Measurements from ENCODE around the gene CTNNA1. TPM values are rescaled to one million over a fixed set of nuclear protein-coding genes. Genes with fewer than 3 reads are reported as not detected.

CTNNA1 gene
- total RNA-seq, 2 donors from 2014 or later = 247 to 288 TPM

DNA sequence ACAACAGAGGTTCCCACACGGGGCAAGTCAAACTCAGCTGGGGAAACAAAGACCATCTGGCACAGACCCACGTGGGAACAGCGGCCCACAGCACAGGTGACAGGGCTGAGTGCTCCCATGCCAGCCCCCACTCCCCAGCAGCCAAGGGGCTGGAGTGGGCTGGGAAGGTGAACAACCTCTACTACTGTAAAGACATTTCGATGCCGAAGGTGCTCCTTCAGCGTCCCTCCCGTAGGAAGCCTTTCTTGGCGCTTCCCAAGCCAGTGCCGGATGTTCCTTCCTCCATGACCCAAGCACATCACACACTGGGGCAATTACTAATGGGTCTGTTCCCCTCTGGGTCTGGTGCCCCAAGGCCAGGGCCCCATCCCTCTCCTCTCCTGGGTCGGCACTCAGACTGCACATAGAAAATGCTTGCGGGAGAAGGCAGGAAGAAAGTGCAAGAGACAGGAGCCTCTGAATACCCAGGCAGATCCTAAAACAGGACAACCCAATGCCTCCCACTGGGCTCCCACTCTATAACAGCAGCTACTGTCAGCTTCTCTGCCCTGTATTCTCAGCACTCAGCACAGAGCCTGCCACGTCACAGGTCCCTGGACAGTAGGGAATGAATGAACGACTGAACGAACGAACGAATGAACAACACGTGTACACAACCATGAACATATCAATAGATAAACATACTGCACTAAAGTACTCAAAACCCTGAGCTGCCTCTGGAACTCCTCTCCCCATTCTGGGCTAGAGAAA lies 198.9 kb downstream of the CTNNA1 start:
- no peak overlapping the region for H3K4me3 ChIP-seq
- H3K36me3 ChIP-seq = peaks cover 7% of the 10 kb centered on the region
- DNase-seq (ENCODE audit: low spot score) = no peak
- no peaks in the 10 kb centered on the region for H3K9me3 ChIP-seq
- no peaks in the 10 kb centered on the region for H3K27me3 ChIP-seq
- H3K27ac ChIP-seq = peak overlapping the region; percentile 85 to 94
- peaks cover 0 to 88% of the 10 kb centered on the region in 2 donors for H3K4me1 ChIP-seq
- no peak for TF ChIP-seq CTCF (IDR thresholded peaks at IDR 0.05)

- TF ChIP-seq CTCF (IDR thresholded peaks at IDR 0.05) = no peak
- Histone ChIP-seq H3K4me3 (peak overlapping the region in 1 of 2 donors; percentile 3), H3K36me3 (peaks cover under 1% of the 10 kb centered on the region), H3K27me3 (no peaks in the 10 kb centered on the region), H3K27ac (peak overlapping the region; percentile 85 to 94), H3K4me1 (peaks cover 0 to 80% of the 10 kb centered on the region in 2 donors), H3K9me3 (no peaks in the 10 kb centered on the region)
- no peak for DNase-seq (ENCODE audit: low spot score)
These were observed 199.7 kb downstream of the CTNNA1 start for GRCh38 chr5:138952962-138953361.

DNA sequence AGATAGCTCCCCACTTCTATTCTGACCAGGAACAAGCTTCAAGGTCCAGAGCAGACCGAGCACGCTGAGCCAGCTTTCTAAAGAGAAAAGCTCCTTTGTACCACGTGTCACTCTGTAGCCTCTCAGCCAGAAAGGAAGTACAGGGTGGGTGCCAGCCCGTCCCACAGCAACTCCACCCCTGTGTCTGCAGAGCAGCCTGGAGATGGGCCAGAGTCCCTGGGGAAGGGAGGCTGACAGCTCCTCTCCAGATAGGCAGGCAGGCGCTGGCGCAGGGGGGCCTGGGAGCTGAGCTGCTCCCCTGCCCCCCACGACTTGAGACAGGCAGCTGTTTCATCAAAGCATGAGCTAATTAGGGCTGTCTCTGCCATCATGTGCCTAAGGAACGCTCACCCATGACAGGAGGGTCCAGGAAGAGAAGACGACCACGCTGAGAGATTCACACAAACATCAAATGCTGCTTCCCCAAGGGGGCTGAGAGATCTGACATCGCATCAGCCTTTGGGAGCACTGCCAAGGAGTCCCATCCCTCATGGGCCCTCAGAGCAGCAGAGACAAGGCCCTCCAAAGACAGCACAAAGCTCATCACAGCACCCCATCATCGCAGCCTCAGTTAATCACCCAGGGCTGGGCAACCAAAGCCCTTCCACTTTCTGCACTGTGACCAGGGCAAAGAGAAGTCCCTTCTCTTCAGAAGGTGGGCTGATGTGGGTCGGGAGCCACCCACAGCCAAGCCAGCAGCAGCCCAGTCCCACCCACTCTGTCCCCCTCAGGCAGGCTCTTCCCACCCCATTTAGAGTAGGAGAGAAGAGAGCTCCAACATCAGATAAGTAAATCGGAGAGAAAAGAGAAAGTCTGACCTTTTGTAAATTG lies 200.4 kb downstream of the CTNNA1 start:
- Histone ChIP-seq H3K4me1 (peaks cover 0 to 74% of the 10 kb centered on the region in 2 donors), H3K4me3 (peak overlapping the region in 1 of 2 donors; percentile 3)
- DNase-seq (ENCODE audit: low spot score) = peak; percentile 90

DNA sequence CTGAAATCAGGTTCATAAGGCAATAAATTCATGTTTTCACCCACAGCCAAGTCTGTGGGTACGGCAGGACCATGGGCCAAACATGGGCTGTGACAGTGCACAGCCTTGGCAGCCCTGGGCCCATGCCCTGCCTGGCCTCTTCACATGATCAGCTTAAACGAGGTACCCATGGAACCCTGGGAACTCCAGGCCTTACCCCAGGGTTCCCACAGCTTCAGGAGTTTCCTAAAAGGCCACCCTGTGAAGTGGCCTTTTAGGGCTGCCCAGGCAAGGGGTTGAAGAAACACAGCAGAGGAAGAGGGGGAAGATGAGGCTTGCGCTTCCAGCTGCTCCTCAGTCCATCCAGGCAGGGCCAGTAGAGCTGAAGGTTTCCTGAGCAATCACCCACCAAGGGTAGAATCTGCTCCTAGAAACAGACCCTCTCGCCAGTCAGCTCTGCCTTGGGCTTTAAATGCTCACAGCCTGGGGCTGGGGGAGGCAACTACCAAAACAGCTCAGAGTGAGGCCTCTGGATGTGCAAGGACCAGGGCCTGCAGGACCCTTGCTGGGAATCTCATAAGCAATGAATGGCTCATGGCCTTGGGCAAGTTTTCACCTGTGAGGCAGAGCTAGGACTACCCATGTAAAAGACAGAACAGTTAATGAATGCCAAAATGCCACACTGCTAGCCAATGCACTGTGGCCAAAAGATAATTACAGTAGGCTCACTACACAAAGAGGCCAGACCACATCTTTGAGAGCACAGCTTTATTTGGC lies 201.2 kb downstream of the CTNNA1 start:
- TF ChIP-seq CTCF (IDR thresholded peaks at IDR 0.05) = no peak
- H3K27ac ChIP-seq = peak overlapping the region; percentile 85 to 94
- H3K4me1 ChIP-seq = peaks cover 0 to 66% of the 10 kb centered on the region in 2 donors
- DNase-seq (ENCODE audit: low spot score) = no peak
- no peaks in the 10 kb centered on the region for H3K9me3 ChIP-seq
- no peaks in the 10 kb centered on the region for H3K27me3 ChIP-seq
- H3K36me3 ChIP-seq = no peaks in the 10 kb centered on the region
- no peak overlapping the region for H3K4me3 ChIP-seq

More for the DNA sequence above, 200.4 kb downstream of the CTNNA1 start:
- Histone ChIP-seq H3K36me3 (no peaks in the 10 kb centered on the region), H3K9me3 (no peaks in the 10 kb centered on the region), H3K27ac (peak overlapping the region; percentile 85 to 94), H3K27me3 (no peaks in the 10 kb centered on the region)
- no peak for TF ChIP-seq CTCF (IDR thresholded peaks at IDR 0.05)

- TF ChIP-seq CTCF (IDR thresholded peaks at IDR 0.05) = no peak
- Histone ChIP-seq H3K27ac (peak overlapping the region; percentile 85 to 94), H3K36me3 (no peaks in the 10 kb centered on the region), H3K4me3 (no peak overlapping the region), H3K9me3 (no peaks in the 10 kb centered on the region), H3K4me1 (peaks cover 0 to 60% of the 10 kb centered on the region in 2 donors), H3K27me3 (no peaks in the 10 kb centered on the region)
- no peak for DNase-seq (ENCODE audit: low spot score)
These were observed 201.9 kb downstream of the CTNNA1 start for GRCh38 chr5:138955013-138955660.
